Right atrium auricular region (tissue), 2 donors: ENCODE results near the gene CCNI. TPM values are rescaled to one million over a fixed set of nuclear protein-coding genes. Genes with fewer than 3 reads are reported as not detected.

ENCODE experiments used
- DNase-seq: peaks from one replicate; pipeline ENCODE4 v3.0.0-alpha.2; 2019; ENCODE audit warnings: low spot score
- H3K27ac ChIP-seq, 2 donors: fragments of 200-600 bp; sonication (generic); 1 replicate in 1 of 2; 2 replicates in 1 of 2; pipeline ENCODE4 v1.5.1; 2016 to 2019
- H3K27me3 ChIP-seq, 2 donors: fragments of 200-600 bp; sonication (generic); one replicate each; pipeline versions ENCODE4 v1.5.1 to v1.6.0; 2017 to 2019
- H3K36me3 ChIP-seq: fragments of 200-600 bp; sonication (generic); one replicate; pipeline ENCODE4 v1.5.1; 2016
- H3K4me1 ChIP-seq, 2 donors: fragments of 200-600 bp; sonication (generic); one replicate each; pipeline versions ENCODE4 v1.5.1 to v1.6.0; 2017 to 2019
- H3K4me3 ChIP-seq, 2 donors: fragments of 200-600 bp; sonication (generic); 1 replicate in 1 of 2; 2 replicates in 1 of 2; pipeline ENCODE4 v1.5.1; 2017 to 2019; ENCODE audit warnings: mild to moderate bottlenecking in 1 of 2, moderate library complexity in 1 of 2
- H3K9me3 ChIP-seq, 2 donors: fragments of 200-600 bp; sonication (generic); one replicate each; pipeline ENCODE4 v1.5.1; 2019
- total RNA-seq, 2 donors: library from RNA; depleted of rRNA; stranded (reverse); fragments of >200 nt; gene quantifications; one replicate each; pipeline ENCODE4 v1.1.0, GENCODE V29; 2016
- TF ChIP-seq, protein P1 (sequence below), 2 donors: fragments of 200-600 bp; sonication (generic); IDR thresholded peaks; one replicate each; pipeline ENCODE4 v1.5.1; 2019; ENCODE audit warnings: antibody characterized with exemption in 2 of 2

The CCNI gene, protein sequence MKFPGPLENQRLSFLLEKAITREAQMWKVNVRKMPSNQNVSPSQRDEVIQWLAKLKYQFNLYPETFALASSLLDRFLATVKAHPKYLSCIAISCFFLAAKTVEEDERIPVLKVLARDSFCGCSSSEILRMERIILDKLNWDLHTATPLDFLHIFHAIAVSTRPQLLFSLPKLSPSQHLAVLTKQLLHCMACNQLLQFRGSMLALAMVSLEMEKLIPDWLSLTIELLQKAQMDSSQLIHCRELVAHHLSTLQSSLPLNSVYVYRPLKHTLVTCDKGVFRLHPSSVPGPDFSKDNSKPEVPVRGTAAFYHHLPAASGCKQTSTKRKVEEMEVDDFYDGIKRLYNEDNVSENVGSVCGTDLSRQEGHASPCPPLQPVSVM
- 100 to 1,000 TPM; 251 to 338 TPM for total RNA-seq

DNA sequence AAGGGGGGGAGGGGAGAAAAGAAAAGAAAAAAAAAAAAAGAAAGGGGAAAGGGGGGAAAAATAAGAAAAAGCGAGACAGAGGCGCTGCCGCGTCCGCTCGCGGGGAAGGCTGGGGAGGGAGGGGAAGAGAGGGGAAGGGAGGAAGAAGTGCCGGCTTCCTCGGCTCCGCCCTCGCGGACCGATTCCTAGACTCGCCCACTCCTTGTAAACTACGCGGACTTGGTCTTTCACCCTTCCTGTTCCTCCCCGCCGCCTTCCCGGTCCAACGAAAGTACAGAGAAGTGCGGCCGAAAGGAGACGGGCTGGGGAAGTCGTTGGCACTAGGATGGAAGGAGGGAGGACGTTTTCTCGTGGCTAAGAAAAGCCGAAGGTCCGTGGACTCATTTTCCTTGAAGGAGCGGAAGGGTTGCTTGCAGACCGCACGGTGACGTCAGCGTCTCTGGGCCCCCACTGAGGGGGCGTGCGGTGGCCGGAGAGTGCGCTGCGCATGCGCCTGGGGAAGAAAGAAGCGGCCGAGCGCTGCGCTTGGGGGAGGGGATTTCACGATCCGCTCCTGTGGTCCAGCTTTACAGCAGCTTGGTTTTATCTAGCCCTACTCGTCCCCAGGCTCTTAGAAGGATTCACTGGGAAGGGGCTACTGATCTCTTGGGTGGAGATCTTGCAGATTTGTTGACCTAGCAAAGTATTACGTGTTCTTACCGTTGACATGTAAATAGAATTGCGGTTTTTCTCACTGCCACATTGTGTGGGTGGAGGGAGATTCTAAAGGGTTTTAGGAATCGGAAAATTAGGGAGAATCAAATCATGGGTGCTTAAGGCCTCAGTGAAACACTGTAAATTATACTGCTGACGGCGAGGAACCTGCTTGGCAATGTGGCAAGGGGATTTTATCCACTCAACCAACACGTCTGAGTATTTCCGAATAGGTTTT is at the start of gene CCNI:
CCNI (minus strand) TSS at position 121 of the 931 bp plus-strand sequence. CDS start 9,627 bp downstream, outside the sequence.
- peak within 1 kb of the TSS; percentile 100 for H3K27ac ChIP-seq
- peak; percentile 96 for DNase-seq

DNA sequence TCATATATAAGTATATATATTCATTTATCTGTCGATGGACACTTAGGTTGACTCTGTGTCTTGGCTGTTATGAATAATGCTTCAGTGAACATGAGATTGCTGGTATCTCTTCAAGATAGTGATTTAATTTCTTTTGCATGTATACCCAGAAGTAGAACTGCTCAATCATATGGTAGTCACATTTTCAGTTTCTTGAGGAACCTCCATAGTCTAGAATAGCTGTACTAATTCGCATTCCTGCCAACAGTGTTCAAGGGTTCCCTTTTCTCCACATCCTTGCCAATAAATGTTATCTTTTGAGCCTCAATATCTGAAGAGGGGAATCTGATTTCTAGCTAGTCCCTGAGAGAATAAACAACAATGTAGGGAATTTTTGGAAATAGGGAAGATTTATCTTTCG is 48.8 kb upstream of the CCNI start:
- peaks cover 0 to 6% of the 10 kb centered on the region in 2 donors for H3K4me1 ChIP-seq
- no peak for DNase-seq
- TF ChIP-seq, protein P1, sequence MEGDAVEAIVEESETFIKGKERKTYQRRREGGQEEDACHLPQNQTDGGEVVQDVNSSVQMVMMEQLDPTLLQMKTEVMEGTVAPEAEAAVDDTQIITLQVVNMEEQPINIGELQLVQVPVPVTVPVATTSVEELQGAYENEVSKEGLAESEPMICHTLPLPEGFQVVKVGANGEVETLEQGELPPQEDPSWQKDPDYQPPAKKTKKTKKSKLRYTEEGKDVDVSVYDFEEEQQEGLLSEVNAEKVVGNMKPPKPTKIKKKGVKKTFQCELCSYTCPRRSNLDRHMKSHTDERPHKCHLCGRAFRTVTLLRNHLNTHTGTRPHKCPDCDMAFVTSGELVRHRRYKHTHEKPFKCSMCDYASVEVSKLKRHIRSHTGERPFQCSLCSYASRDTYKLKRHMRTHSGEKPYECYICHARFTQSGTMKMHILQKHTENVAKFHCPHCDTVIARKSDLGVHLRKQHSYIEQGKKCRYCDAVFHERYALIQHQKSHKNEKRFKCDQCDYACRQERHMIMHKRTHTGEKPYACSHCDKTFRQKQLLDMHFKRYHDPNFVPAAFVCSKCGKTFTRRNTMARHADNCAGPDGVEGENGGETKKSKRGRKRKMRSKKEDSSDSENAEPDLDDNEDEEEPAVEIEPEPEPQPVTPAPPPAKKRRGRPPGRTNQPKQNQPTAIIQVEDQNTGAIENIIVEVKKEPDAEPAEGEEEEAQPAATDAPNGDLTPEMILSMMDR (IDR thresholded peaks at IDR 0.05): no peak
- no peak overlapping the region for H3K27ac ChIP-seq
- no peaks in the 10 kb centered on the region for H3K36me3 ChIP-seq
- no peaks in the 10 kb centered on the region for H3K9me3 ChIP-seq
- no peaks in the 10 kb centered on the region for H3K27me3 ChIP-seq
- no peak overlapping the region for H3K4me3 ChIP-seq

More for the DNA sequence above, at the start of gene CCNI:
- no peaks in the 10 kb centered on the region for H3K9me3 ChIP-seq
- no peaks in the 10 kb centered on the region for H3K36me3 ChIP-seq
- TF ChIP-seq, protein P1 (IDR thresholded peaks at IDR 0.05): no peak
- H3K27me3 ChIP-seq: no peaks in the 10 kb centered on the region
- H3K4me3 ChIP-seq: peak within 1 kb of the TSS; percentile 98 to 99
- H3K4me1 ChIP-seq: peaks cover 0 to 45% of the 10 kb centered on the region in 2 donors

DNA sequence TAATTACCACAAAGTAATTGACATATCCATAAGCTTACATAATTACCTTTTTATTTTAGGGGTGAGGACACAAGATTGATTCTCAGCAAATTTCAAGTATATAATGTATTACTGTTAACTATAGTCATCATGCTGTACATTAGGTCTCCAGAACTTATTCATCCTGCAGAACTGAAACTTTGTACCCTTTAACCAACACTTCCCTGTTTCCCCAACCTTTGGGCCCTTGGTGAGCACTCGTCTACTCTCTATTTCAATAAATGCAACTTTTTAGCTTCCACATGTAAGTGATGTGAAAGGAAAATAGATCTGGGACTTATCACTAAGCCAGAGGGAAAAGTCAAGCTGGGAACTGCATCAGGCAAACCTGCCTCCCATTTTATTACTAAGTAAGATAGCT is 47.6 kb upstream of the CCNI start:
- Histone ChIP-seq H3K27ac (no peak overlapping the region), H3K4me1 (peaks cover 0 to 5% of the 10 kb centered on the region in 2 donors), H3K27me3 (no peaks in the 10 kb centered on the region), H3K9me3 (no peaks in the 10 kb centered on the region), H3K4me3 (no peak overlapping the region), H3K36me3 (no peaks in the 10 kb centered on the region)
- no peak for DNase-seq
- TF ChIP-seq, protein P1 (IDR thresholded peaks at IDR 0.05): no peak

DNA sequence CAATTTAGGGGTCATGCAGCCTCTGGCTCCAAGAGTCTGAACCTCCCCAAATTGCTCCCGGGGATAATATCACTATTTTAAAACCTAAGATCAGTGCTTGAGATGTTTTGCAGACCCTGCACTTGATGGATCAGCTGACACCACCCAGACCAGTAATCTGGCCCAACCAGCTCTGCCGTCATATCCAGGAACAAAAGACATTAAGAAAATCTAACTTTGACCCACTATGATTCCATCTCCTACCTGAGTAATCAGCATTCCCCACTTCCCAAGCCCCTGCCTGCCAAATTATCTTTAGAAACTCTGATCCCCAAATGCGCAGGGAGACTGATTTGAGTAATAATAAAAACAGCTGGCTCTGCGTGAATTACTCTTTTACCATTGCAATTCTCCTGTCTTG is 46.9 kb upstream of the CCNI start:
- Histone ChIP-seq H3K27ac (no peak overlapping the region), H3K4me3 (no peak overlapping the region), H3K9me3 (no peaks in the 10 kb centered on the region), H3K36me3 (no peaks in the 10 kb centered on the region), H3K4me1 (no peaks in the 10 kb centered on the region), H3K27me3 (no peaks in the 10 kb centered on the region)
- TF ChIP-seq, protein P1 (IDR thresholded peaks at IDR 0.05): no peak
- DNase-seq: no peak

DNA sequence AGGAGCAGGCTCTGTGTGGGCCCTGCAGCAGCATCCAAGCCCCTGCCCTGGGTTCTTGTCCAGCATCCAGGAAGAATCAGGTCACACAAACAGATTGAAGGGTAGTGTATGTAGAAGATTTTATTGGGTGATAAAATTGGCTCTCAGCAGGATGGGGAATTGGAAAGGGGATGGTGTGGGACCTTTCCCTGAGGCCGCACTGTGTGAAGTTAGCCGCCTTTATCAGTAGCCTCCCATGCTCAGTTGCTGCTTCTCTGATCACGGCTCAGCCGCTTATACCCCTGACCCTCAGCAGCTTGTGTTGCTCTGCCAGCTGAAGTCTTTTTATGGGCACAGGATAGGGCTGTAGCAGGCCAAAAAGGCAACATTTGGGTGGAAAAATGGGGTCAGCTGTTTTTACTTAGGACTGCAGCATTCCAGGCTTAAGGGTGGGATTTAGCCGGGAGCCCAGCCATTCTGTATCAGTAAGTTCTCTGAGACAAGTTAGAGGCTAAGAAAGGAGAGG is 46.0 kb upstream of the CCNI start:
- no peak overlapping the region for H3K27ac ChIP-seq
- DNase-seq: no peak
- H3K27me3 ChIP-seq: no peaks in the 10 kb centered on the region
- no peaks in the 10 kb centered on the region for H3K4me1 ChIP-seq
- H3K36me3 ChIP-seq: no peaks in the 10 kb centered on the region
- TF ChIP-seq, protein P1 (IDR thresholded peaks at IDR 0.05): no peak
- H3K9me3 ChIP-seq: no peaks in the 10 kb centered on the region
- no peak overlapping the region for H3K4me3 ChIP-seq
